Neural progenitor cell (in vitro differentiated cells): ENCODE data around the gene NCOR1. TPM values are rescaled to one million over a fixed set of nuclear protein-coding genes. Genes with fewer than 3 reads are reported as not detected.
"Not testable (repeated sequence)": the region's sequence is repeated elsewhere in the genome, so short reads cannot be mapped to it uniquely, and the experiment has no call there.

ENCODE experiments used
- DNase-seq: peaks from one replicate; pipeline ENCODE4 v3.0.0-alpha.2; 2016; ENCODE audit warnings: low spot score
- H2AFZ ChIP-seq: fragments of 200-600 bp; sonication (generic); replicated peaks from 2 replicates; pipeline ENCODE4 v1.6.1; 2016; ENCODE audit warnings: antibody characterized with exemption
- H3F3A ChIP-seq: fragments of 200-600 bp; sonication (generic); 2 replicates; pipeline ENCODE4 v1.6.1; 2016; ENCODE audit warnings: antibody characterized with exemption, low read depth
- H3K27ac ChIP-seq: fragments of 200-600 bp; sonication (generic); 2 replicates; pipeline ENCODE4 v1.5.1; 2016; ENCODE audit warnings: mild to moderate bottlenecking
- H3K27me3 ChIP-seq: fragments of 200-600 bp; sonication (generic); 2 replicates; pipeline ENCODE4 v1.6.1; 2016; ENCODE audit warnings: mild to moderate bottlenecking, moderate library complexity
- H3K36me3 ChIP-seq: fragments of 200-600 bp; sonication (generic); 2 replicates; pipeline ENCODE4 v1.5.1; 2016
- H3K4me1 ChIP-seq: fragments of 200-600 bp; sonication (generic); 2 replicates; pipeline ENCODE4 v1.6.1; 2016; ENCODE audit warnings: mixed run types
- H3K4me2 ChIP-seq: fragments of 200-600 bp; sonication (generic); 2 replicates; pipeline ENCODE4 v1.6.1; 2016
- H3K4me3 ChIP-seq: fragments of 200-600 bp; sonication (generic); 2 replicates; pipeline ENCODE4 v1.5.1; 2016
- H3K79me2 ChIP-seq: fragments of 200-600 bp; sonication (generic); 2 replicates; pipeline ENCODE4 v1.6.1; 2016; ENCODE audit warnings: low read depth
- H3K9ac ChIP-seq: fragments of 200-600 bp; sonication (generic); 2 replicates; pipeline ENCODE4 v1.6.1; 2016
- H3K9me3 ChIP-seq: fragments of 200-600 bp; sonication (generic); 2 replicates; pipeline ENCODE4 v1.5.1; 2016; ENCODE audit warnings: low read depth
- H4K20me1 ChIP-seq: fragments of 200-600 bp; sonication (generic); 2 replicates; pipeline ENCODE4 v1.6.1; 2016; ENCODE audit warnings: low read depth
- H3K27ac Mint-ChIP-seq: 3 replicates; pipeline ENCODE4 v1.8.0; 2021; ENCODE audit warnings: mixed read lengths
- H3K27me3 Mint-ChIP-seq: 2 replicates; pipeline ENCODE4 v1.8.0; 2022; ENCODE audit warnings: low read depth, mild to moderate bottlenecking, inconsistent platforms, moderate library complexity, mixed read lengths; ENCODE audit not compliant: insufficient read depth
- H3K36me3 Mint-ChIP-seq: 3 replicates; pipeline ENCODE4 v1.8.0; 2021; ENCODE audit warnings: mixed read lengths
- H3K4me1 Mint-ChIP-seq: 3 replicates; pipeline ENCODE4 v1.8.0; 2021; ENCODE audit warnings: mixed read lengths
- H3K4me3 Mint-ChIP-seq: 3 replicates; pipeline ENCODE4 v1.8.0; 2021; ENCODE audit warnings: mild to moderate bottlenecking, moderate library complexity, mixed read lengths
- H3K9me3 Mint-ChIP-seq: 3 replicates; pipeline ENCODE4 v1.8.0; 2020; ENCODE audit warnings: mixed read lengths
- CTCF ChIP-seq: fragments of 200-600 bp; sonication (generic); IDR thresholded peaks from 2 replicates; pipeline ENCODE4 v1.5.1; 2017; ENCODE audit warnings: antibody characterized with exemption, mild to moderate bottlenecking
- EZH2 ChIP-seq: fragments of 200-600 bp; sonication (generic); IDR thresholded peaks from 2 replicates; pipeline ENCODE4 v1.6.1; 2017; ENCODE audit warnings: antibody characterized with exemption, mild to moderate bottlenecking, moderate library complexity
- EZH2phosphoT487 ChIP-seq: fragments of 200-600 bp; sonication (generic); IDR thresholded peaks from 2 replicates; pipeline ENCODE4 v1.6.1; 2017; ENCODE audit warnings: antibody characterized with exemption
- total RNA-seq: library from RNA; depleted of rRNA; stranded (reverse); fragments of >200 nt; gene quantifications from 2 replicates; pipeline ENCODE4 v1.2.3, GENCODE V29; 2015; ENCODE audit warnings: low replicate concordance

Gene NCOR1
- total RNA-seq, 1 donor from 2014 or later, result 86.8 TPM

- Histone ChIP-seq H3K9ac (no peak overlapping the region), H3K27ac (no peak overlapping the region), H2AFZ (no peak overlapping the region), H3K4me3 (no peak overlapping the region), H3K4me2 (no peak overlapping the region), H3K4me1 (no peaks in the 10 kb centered on the region), H4K20me1 (no peaks in the 10 kb centered on the region), H3K27me3 (no peaks in the 10 kb centered on the region), H3K36me3 (peaks cover 8% of the 10 kb centered on the region), H3F3A (no peaks in the 10 kb centered on the region), H3K79me2 (no peaks in the 10 kb centered on the region), H3K9me3 (no peaks in the 10 kb centered on the region)
- H3K9me3 Mint-ChIP-seq, result no peaks in the 10 kb centered on the region
- no peaks in the 10 kb centered on the region for H3K4me1 Mint-ChIP-seq
- no peak overlapping the region for H3K27ac Mint-ChIP-seq
- no peak overlapping the region for H3K4me3 Mint-ChIP-seq
- H3K36me3 Mint-ChIP-seq, result peaks cover 34% of the 10 kb centered on the region
- no peak for DNase-seq
- H3K27me3 Mint-ChIP-seq, result no peaks in the 10 kb centered on the region
- no peak for TF ChIP-seq EZH2phosphoT487
- no peak for TF ChIP-seq EZH2
Observed at GRCh38 chr17:16072031-16072430, 143.3 kb downstream of the NCOR1 start.

DNA sequence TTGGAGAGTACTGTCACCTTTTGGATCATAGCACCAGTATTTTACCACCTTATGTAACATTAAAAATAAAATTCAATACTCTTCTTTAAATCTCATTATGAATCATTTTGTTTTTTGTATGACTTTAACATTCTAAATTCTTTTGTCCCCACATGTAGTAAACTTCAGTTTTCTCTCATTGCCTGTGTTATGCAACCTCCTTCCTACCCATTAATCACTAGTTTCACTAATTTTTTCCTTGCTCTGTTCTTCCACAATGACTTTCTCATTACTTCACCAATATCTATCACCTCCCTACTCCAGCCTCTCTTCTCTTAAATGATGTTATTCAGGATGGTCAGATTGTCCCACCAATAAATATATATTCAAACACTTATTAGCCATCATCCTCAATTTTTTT is 147.0 kb downstream of the NCOR1 start:
- Histone ChIP-seq H3K27me3 (no peaks in the 10 kb centered on the region), H3K4me1 (no peaks in the 10 kb centered on the region), H3K4me3 (no peak overlapping the region), H4K20me1 (no peaks in the 10 kb centered on the region), H3K9ac (no peak overlapping the region), H3K4me2 (no peak overlapping the region), H3K36me3 (peaks cover 17% of the 10 kb centered on the region), H3K9me3 (no peaks in the 10 kb centered on the region), H3K79me2 (no peaks in the 10 kb centered on the region), H2AFZ (no peak overlapping the region), H3F3A (no peaks in the 10 kb centered on the region), H3K27ac (no peak overlapping the region)
- H3K27ac Mint-ChIP-seq, result no peak overlapping the region
- DNase-seq, result no peak
- TF ChIP-seq EZH2phosphoT487 (no peak), EZH2 (no peak), CTCF (no peak)
- no peaks in the 10 kb centered on the region for H3K4me1 Mint-ChIP-seq
- no peak overlapping the region for H3K4me3 Mint-ChIP-seq
- no peaks in the 10 kb centered on the region for H3K27me3 Mint-ChIP-seq
- H3K36me3 Mint-ChIP-seq, result peaks cover 33% of the 10 kb centered on the region
- no peaks in the 10 kb centered on the region for H3K9me3 Mint-ChIP-seq

DNA sequence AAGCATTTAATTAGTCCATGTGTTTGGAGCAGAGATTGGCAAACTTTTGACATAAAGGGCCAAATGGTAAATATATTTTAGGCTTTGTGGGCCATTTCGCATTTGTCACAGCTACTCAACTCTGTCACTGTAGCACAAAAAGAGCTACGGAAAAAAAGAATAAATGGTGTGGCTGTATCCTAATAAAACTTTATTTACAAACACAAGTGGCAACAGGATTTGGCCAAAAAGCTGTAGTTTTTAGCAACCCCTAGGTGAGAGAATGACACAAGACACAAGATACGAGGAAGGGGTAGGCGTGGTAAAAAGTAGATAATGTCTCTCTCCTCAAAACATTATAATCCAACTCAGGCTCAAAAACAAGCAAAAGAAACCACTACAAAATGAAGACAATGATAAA is 149.2 kb downstream of the NCOR1 start:
- H3K27me3 Mint-ChIP-seq, result no peaks in the 10 kb centered on the region
- Histone ChIP-seq H3K4me2 (no peak overlapping the region), H3K27me3 (no peaks in the 10 kb centered on the region), H3K36me3 (peaks cover 15% of the 10 kb centered on the region), H4K20me1 (no peaks in the 10 kb centered on the region), H2AFZ (no peak overlapping the region), H3K9me3 (no peaks in the 10 kb centered on the region), H3F3A (no peaks in the 10 kb centered on the region), H3K4me1 (no peaks in the 10 kb centered on the region), H3K27ac (no peak overlapping the region), H3K79me2 (no peaks in the 10 kb centered on the region), H3K9ac (no peak overlapping the region), H3K4me3 (no peak overlapping the region)
- H3K9me3 Mint-ChIP-seq, result no peaks in the 10 kb centered on the region
- H3K36me3 Mint-ChIP-seq, result peaks cover 39% of the 10 kb centered on the region
- no peak overlapping the region for H3K27ac Mint-ChIP-seq
- no peak for DNase-seq
- TF ChIP-seq EZH2phosphoT487, result no peak
- TF ChIP-seq CTCF, result no peak
- no peak for TF ChIP-seq EZH2
- no peak overlapping the region for H3K4me3 Mint-ChIP-seq
- H3K4me1 Mint-ChIP-seq, result no peaks in the 10 kb centered on the region

DNA sequence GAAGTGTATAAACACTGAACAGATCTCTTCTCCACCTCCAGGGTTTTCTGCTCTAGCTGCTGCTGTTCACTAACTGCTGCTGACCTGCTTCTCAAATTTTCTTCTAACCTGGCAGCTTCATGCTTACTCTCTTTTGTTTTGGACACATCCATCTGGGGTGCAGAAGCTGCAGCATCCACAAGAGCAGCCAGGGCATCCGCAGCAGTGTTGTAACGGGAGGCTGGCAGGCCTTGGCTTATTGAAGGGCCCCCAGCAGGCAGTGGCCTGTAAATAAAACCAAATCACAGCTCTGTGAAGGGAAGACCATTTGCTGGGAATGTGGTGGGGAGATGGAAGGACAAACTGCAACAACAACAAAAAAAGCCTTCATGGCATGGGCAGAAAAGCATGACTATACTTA is 153.7 kb downstream of the NCOR1 start:
- Histone ChIP-seq H3F3A (no peaks in the 10 kb centered on the region), H3K79me2 (no peaks in the 10 kb centered on the region), H3K4me3 (no peak overlapping the region), H3K4me2 (no peak overlapping the region), H3K27ac (no peak overlapping the region), H4K20me1 (no peaks in the 10 kb centered on the region), H3K4me1 (no peaks in the 10 kb centered on the region), H3K9ac (no peak overlapping the region), H3K36me3 (peaks cover 17% of the 10 kb centered on the region), H3K9me3 (no peaks in the 10 kb centered on the region), H3K27me3 (no peaks in the 10 kb centered on the region), H2AFZ (no peak overlapping the region)
- no peak overlapping the region for H3K4me3 Mint-ChIP-seq
- no peaks in the 10 kb centered on the region for H3K9me3 Mint-ChIP-seq
- peaks cover 42% of the 10 kb centered on the region for H3K36me3 Mint-ChIP-seq
- H3K4me1 Mint-ChIP-seq, result no peaks in the 10 kb centered on the region
- no peak for DNase-seq
- TF ChIP-seq CTCF (no peak), EZH2phosphoT487 (no peak), EZH2 (no peak)
- no peak overlapping the region for H3K27ac Mint-ChIP-seq
- no peaks in the 10 kb centered on the region for H3K27me3 Mint-ChIP-seq

DNA sequence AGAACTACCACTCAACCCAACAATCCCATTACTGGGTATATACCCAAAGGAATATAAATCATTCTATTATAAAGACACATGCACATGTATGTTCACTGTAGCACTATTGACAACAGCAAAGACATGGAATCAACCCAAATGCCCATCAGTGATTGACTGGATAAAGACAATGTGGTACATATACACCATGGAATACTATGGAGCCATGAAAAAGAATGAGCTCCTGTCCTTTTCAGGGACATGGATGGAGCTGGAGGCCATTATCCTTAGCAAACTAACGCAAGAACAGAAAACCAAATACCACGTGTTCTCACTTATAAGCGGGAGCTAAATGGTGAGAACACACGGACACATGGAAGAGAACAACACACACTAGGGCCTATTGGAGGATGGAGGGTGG is 160.2 kb downstream of the NCOR1 start:
- H3K9me3 ChIP-seq, H3F3A ChIP-seq, H3K27me3 Mint-ChIP-seq, H3K4me3 Mint-ChIP-seq, H3K4me3 ChIP-seq, H3K9ac ChIP-seq, H3K27ac Mint-ChIP-seq, H3K4me1 ChIP-seq, H3K27ac ChIP-seq, DNase-seq, H3K4me2 ChIP-seq, H3K36me3 ChIP-seq, H3K27me3 ChIP-seq, H2AFZ ChIP-seq, H3K4me1 Mint-ChIP-seq, H4K20me1 ChIP-seq: not testable (repeated sequence)
- peaks cover 60% of the 10 kb centered on the region for H3K36me3 Mint-ChIP-seq
- peaks cover 15% of the 10 kb centered on the region for H3K9me3 Mint-ChIP-seq
- H3K79me2 ChIP-seq, result peaks cover 24% of the 10 kb centered on the region
